GM12874 (cell line): ENCODE measurements around the gene PIGV.

Experiments
- CTCF ChIP-seq: IDR thresholded peaks from 2 replicates; pipeline ENCODE4 v1.5.1; 2011; ENCODE audit warnings: low read depth, mild to moderate bottlenecking, control low read depth, low read length, moderate library complexity; ENCODE audit not compliant: insufficient read depth

The PIGV gene

GRCh38 chr1:26784023-26784871 is 3.5 kb upstream of the PIGV start:
- TF ChIP-seq CTCF = no peak

- no peak for TF ChIP-seq CTCF
Observed at GRCh38 chr1:26784886-26785285, 2.9 kb upstream of the PIGV start.

GRCh38 chr1:26785611-26786436 is 1.9 kb upstream of the PIGV start:
- TF ChIP-seq CTCF = no peak

GRCh38 chr1:26786437-26787380 is 1.0 kb upstream of the PIGV start:
- no peak for TF ChIP-seq CTCF

- no peak for TF ChIP-seq CTCF
Observed at GRCh38 chr1:26787381-26787705, 407 bp upstream of the PIGV start.

GRCh38 chr1:26788515-26788785 is 700 bp downstream of the PIGV start:
- no peak for TF ChIP-seq CTCF

GRCh38 chr1:26788836-26789611 is 1.3 kb downstream of the PIGV start:
- TF ChIP-seq CTCF = peak; percentile 90
